NB4 (cell line): ENCODE data around the gene ODF4.
"Not testable (repeated sequence)": the region's sequence is repeated elsewhere in the genome, so short reads cannot be mapped to it uniquely, and the experiment has no call there.

Source experiments
- DNase-seq: peaks from one replicate; pipeline ENCODE4 v3.0.0; 2010; ENCODE audit warnings: low read depth
- H3K4me3 ChIP-seq: one replicate; pipeline ENCODE4 v1.5.1; 2011; ENCODE audit warnings: mild to moderate bottlenecking, low read depth, low read length, moderate library complexity
- MYC ChIP-seq: IDR thresholded peaks from 2 replicates; pipeline ENCODE4 v1.6.1; 2011; ENCODE audit warnings: low read depth, low read length
- POLR2A ChIP-seq: IDR thresholded peaks from 2 replicates; pipeline ENCODE4 v1.6.1; 2011; ENCODE audit warnings: mild to moderate bottlenecking; ENCODE audit not compliant: insufficient read length; ENCODE audit errors: extremely low read depth
- TF ChIP-seq, protein P1 (sequence below): IDR thresholded peaks from one replicate; pipeline ENCODE4 v1.5.1; 2012; ENCODE audit warnings: low read depth, low read length
- TF ChIP-seq, protein P2 (sequence below): IDR thresholded peaks from 2 replicates; pipeline ENCODE4 v1.6.1; 2011; ENCODE audit warnings: low read depth, low read length

The ODF4 gene

DNA sequence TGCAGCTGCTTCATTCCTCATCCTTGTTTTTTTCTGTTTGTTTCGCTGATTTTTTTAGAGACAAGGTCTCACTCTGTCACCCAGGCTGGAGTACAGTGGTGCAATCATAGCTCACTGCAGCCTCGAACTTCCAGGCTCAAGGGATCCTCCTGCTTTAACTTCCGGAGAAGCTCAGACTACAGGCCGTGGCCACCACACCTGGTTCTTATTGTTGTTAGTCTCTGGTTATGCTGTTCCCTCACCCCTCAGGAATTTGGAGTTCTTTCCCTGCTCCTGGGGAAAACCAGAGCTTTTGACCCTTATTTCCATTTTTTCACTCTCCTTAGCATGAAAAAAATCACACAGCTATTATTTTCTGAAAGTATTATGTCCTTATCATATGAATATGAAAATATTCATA is 1.8 kb downstream of the ODF4 start:
- no peak for DNase-seq
- no peak for TF ChIP-seq MYC
- TF ChIP-seq, protein P1, sequence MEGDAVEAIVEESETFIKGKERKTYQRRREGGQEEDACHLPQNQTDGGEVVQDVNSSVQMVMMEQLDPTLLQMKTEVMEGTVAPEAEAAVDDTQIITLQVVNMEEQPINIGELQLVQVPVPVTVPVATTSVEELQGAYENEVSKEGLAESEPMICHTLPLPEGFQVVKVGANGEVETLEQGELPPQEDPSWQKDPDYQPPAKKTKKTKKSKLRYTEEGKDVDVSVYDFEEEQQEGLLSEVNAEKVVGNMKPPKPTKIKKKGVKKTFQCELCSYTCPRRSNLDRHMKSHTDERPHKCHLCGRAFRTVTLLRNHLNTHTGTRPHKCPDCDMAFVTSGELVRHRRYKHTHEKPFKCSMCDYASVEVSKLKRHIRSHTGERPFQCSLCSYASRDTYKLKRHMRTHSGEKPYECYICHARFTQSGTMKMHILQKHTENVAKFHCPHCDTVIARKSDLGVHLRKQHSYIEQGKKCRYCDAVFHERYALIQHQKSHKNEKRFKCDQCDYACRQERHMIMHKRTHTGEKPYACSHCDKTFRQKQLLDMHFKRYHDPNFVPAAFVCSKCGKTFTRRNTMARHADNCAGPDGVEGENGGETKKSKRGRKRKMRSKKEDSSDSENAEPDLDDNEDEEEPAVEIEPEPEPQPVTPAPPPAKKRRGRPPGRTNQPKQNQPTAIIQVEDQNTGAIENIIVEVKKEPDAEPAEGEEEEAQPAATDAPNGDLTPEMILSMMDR = no peak
- no peak for TF ChIP-seq POLR2A
- TF ChIP-seq, protein P2, sequence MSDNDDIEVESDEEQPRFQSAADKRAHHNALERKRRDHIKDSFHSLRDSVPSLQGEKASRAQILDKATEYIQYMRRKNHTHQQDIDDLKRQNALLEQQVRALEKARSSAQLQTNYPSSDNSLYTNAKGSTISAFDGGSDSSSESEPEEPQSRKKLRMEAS = no peak
- H3K4me3 ChIP-seq = no peak overlapping the region

DNA sequence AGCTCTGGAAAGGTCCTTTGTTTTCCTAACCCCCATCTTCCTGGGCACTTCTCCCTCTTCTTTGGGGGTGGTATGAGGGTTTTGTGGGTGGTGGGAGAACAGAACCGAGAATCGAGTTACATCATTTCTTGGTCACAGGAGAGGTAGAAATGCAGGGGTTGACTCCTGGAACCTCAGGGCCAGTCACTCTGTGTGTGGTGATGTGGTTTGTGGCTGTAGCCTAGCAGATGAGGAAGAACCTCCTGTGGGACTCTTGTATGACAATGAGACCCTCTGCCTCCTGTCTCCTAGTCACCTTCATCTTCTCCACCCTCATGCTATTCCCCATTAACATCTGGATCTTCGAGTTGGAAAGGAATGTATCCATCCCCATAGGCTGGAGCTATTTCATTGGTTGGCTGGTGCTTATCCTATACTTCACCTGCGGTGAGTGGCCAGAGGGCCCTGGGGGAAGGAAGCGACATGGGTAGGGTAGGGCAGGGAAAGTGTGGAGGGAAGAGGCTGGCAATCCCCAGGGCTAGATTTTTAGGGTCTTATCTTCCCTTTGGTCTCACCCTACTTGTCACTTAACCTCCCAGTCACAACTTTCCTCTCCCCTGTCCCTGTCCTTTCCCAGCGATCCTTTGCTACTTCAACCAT is 5.5 kb downstream of the ODF4 start:
- DNase-seq = peak; percentile 74
- TF ChIP-seq, protein P2 = no peak
- TF ChIP-seq MYC (no peak), POLR2A (no peak)
- no peak overlapping the region for H3K4me3 ChIP-seq

DNA sequence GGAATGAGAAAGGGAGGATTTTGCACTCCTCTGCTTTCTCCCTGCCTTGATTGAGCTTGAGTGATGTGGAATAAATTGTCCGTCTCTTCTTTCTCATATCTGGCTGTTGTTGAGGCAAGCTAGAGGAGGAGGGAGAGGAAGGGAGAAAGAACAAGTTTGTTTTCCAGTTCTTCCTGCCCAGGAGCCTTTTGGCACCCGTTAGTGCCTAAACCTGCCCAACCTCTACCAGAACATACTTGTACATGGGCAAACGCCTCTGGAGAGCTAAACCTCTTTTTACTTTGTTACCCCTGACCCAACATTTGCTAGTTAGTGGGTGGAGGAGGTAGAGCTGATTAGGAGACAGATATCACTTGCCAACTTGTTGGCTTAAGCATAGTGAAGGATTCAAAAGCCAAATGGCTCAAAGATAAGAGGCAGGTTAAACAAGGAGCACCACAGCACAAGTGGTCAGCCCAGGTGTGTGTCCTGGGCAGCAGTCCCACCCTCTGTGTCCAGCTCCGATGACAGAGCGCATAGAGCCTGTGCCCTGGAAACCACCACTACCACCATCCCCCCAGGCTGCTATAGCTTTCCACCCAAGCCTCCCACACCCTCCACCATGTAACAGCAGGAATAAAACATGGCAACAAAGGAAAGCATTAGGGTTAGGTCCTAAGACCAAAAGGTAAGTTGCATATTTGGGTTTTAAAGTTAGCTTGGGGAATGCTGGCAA is 6.5 kb downstream of the ODF4 start:
- H3K4me3 ChIP-seq = no peak overlapping the region
- no peak for DNase-seq
- TF ChIP-seq, protein P1 = no peak
- TF ChIP-seq, protein P2 = no peak
- TF ChIP-seq POLR2A (no peak), MYC (no peak)

DNA sequence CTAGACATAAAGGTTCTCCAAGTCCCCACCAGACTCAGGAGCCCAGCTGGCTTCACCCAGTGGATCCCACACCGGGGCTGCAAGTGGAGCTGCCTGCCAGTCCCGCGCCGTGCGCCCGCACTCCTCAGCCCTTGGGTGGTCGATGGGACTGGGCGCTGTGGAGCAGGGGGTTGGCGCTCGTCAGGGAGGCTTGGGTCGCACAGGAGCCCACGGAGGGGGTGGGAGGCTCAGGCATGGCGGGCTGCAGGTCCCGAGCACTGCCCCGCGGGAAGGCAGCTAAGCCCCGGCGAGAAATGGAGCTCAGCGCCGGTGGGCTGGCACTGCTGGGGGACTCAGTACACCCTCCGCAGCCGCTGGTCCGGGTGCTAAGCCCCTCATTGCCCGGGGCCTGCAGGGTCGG is 7.4 kb downstream of the ODF4 start:
- not testable (repeated sequence) for DNase-seq

DNA sequence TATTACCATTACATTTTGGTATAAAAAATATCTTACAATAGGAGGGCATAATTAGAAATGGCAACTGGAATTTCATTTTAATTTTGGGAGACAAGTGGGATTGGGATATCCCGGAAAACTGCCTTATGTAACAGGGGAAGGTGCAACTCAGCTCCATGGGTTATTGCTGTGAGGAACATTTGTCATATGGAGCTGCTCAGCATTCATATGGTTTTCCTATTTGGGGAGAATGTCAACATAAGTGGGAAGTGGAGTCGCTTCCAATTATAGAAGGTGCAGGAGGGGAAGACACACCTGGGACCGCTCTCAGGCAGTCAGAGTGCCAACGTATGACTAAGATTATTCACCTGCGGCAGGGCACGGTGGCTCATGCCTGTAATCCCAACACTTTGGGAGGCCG is 10.7 kb downstream of the ODF4 start:
- TF ChIP-seq, protein P1 = no peak
- TF ChIP-seq, protein P2 = no peak
- TF ChIP-seq POLR2A (no peak), MYC (no peak)
- no peak overlapping the region for H3K4me3 ChIP-seq
- DNase-seq = no peak

More for the DNA sequence above, 7.4 kb downstream of the ODF4 start:
- H3K4me3 ChIP-seq = not testable (repeated sequence)

DNA sequence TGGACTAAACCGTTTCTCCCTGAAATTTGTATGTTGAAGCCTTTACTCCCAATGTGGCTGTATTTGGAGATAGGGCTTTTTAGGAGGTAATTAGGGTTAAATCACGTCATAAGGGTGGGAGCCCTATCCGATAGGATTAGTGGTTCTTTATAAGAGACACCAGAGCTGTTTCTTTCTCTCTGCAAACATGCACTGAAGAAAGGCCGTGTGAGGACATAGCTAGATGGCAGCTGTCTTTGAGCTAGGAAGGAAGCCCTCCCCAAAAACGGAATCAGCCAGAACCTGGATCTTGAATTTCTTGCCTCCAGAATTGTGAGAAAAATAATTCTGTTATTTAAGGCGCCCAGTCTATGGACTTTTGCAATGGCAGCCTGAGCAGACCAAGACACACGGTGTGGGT is 14.1 kb downstream of the ODF4 start:
- H3K4me3 ChIP-seq = no peak overlapping the region
- TF ChIP-seq, protein P1 = no peak
- TF ChIP-seq POLR2A (no peak), MYC (no peak)
- DNase-seq = no peak

DNA sequence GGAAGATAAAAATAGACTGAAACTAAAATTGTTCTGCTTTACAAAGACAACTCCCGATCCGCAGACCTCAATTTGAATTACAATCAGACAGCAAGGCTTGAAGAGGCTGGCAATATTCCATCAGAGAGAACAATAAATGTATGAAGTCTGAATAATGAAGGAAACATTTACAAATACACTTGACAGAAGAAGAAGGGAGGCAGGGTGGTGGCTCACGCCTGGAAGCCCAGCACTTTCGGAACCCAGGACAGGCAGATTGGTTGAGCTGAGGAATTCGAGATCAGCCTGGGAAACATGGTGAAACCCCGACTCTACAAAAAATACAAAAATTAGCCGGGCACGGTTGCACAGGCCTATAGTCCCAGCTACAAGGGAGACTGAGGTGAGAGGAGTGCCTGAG is 14.6 kb downstream of the ODF4 start:
- TF ChIP-seq POLR2A = no peak
- TF ChIP-seq, protein P1 = no peak
- TF ChIP-seq, protein P2 = no peak
- TF ChIP-seq MYC = no peak
- DNase-seq = no peak
- H3K4me3 ChIP-seq = no peak overlapping the region
